GM19035 (cell line): ENCODE measurements around the gene RGS6.

Experiments
- ATAC-seq: cut with Tn5 transposase; IDR thresholded peaks from one replicate; pipeline ENCODE4 v1.9.1; 2021; ENCODE audit not compliant: unreplicated experiment

Gene RGS6

DNA sequence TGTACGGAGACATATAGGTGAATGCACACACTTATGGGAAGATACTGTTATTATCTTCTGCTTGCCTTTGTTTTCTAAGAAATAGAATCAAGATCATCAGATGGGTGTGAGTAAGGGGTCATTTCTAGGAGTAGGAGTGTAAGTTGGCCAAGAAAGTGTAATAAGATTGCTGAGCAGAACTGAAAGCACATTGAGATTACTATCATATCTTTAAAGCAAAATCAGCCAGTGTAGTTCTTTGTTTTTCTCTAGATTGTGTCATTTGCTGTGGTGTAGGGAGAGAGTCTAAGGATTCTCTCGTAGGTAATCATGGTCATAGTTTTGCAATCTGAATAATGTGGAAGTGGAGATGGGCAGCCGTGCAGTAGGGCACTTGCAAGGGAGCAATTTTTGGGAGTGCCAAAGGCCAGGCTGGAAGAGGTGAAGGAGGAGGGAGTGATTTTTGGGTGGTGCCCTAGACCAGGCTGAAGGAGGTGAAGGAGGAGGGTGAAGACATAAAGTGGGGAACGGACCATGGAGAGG, 131.6 kb downstream of the RGS6 start:
- no peak for ATAC-seq

- ATAC-seq: no peak
Measured at GRCh38 chr14:72064501-72064900, 132.3 kb downstream of the RGS6 start.

GRCh38 chr14:72070458-72070857, 138.2 kb downstream of the RGS6 start:
- ATAC-seq: no peak

DNA sequence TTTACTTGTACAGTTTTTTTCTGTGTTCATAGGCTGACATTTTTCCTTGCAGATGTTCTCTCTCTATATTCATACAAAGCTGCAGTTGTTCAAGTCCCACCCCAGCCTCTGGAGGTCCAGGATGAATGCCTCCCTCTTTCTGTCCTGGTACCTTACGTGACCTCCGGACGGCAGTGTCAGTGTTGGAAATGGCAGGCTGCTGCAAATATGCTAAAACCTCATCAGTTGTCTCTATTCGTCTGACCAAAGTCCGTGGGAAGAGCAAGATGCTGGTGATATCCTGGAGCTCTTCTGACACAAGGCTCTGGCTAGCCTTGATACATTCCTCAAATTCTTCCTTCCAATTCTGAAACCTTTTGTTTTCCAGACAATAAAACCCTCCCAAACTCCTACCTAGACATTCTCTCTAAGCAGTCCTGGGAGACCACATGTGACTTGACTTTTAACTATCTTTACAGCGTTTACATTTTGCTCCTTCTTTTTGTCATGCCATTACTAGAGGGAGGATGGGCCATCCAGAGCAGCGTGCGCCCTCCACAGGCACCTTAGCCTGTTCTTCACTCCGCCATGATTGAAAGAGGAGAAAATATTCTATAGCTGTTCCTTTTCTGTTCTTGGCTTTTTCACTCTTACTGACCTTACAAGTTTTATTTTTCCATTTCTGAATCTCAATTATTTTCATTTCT, 143.6 kb downstream of the RGS6 start:
- ATAC-seq: no peak

DNA sequence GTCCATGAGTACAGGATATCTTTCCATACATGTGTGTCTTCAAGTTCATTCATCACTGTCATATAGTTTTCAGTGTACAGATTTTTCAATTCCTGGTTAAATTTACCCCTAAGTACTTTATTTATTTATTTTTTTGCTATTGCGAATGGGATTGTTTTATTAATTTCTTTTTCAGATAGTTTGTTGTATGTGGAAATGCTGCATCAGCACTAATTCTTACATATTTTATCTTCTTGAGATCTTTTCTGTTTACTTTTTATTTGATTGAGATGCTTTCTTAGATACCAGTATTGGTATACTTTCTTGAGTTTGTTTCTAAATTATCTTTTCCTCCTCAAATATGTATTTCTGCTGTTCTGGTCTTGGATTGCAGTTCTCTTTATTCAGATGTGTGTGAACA, 148.9 kb downstream of the RGS6 start:
- no peak for ATAC-seq

DNA sequence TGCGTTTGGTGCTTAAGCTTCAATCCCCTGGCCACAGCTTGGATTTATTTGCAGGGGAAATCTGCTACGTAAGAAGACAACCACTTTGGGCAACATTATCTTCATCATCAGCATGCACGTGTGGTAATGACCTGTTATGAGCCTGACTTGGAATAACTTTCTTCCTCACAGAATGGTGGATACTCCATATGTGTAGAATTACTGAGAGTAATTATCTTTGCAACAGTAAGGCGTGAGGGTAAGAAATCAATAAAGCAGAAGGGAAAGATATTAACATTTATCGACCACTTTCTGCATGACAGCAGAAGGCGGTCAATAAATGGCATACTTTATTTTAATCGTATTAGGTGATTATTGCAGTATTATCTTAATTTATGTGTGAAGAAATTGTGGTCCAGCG, 152.7 kb downstream of the RGS6 start:
- no peak for ATAC-seq

DNA sequence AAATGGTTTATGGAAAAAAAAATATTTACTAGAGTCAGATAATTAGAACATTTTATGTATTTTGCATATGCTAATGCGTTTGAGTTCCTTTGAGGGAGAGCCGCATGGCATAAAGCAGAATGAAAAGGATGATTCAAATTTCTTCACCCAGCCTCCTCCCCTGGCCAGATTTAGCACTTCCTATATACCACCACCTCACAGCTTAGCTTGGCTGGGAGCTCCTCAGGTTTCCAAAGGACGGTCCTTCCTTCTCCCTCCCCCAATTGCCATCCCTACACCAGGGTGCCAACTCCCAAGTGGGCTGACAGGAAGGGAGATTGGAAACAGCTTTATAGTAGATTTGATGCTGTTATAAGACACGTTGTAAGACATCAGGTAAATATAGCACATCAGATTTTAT, 157.4 kb downstream of the RGS6 start:
- no peak for ATAC-seq

GRCh38 chr14:72094844-72095582, 162.8 kb downstream of the RGS6 start:
- ATAC-seq: no peak

DNA sequence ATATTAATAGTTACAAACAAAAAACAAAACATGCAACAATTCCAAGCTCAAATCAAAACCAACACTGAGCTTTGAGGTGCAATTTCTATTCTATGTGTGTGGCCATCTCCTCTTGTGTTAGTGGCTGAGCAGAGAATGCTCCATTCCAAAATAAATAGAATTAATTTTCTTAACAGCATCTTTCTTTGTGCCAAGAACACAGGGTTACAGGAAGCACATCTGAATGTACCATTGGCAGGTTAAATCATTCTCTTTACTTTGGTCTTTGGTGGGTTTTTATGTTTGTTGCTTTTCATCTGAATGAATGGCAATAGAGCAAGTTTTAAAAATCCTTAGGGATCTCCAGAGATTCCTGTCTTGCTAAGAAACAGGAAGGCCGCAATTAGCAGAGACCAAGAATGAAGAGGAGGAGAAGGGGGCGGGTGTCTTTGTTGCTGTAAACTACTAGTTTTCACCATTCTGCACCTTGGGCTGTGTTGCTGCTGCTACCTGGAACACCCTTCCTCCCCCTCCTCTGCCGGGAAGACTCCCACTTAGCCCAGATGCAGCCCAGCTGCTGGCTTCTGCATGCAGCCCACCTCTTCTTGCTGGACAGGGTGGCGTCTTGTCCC, 165.0 kb downstream of the RGS6 start:
- ATAC-seq: no peak

GRCh38 chr14:72098210-72098609, 166.0 kb downstream of the RGS6 start:
- no peak for ATAC-seq

GRCh38 chr14:72099566-72099965, 167.3 kb downstream of the RGS6 start:
- ATAC-seq: no peak

GRCh38 chr14:72104011-72104613, 171.9 kb downstream of the RGS6 start:
- no peak for ATAC-seq

DNA sequence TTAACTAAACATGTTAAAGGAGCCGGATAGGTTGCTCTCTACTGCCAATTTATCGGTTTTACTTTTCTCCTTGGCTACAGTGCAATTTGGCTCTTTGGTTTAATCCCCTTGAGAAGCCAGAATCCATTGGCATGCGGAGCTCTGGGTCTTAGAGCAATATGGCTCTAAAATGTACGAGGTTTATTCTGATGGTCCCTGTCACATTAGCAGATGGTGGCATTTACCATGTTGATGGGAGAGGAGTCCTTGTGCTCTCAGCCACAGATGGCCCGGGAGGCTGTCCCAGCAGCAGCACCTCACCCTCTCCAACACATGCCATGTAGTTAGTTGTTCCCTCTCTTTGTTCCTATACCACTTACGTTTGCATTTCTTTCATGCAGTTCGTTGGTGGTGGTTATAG, 179.7 kb downstream of the RGS6 start:
- no peak for ATAC-seq

GRCh38 chr14:72118841-72119240, 186.6 kb downstream of the RGS6 start:
- ATAC-seq: no peak

DNA sequence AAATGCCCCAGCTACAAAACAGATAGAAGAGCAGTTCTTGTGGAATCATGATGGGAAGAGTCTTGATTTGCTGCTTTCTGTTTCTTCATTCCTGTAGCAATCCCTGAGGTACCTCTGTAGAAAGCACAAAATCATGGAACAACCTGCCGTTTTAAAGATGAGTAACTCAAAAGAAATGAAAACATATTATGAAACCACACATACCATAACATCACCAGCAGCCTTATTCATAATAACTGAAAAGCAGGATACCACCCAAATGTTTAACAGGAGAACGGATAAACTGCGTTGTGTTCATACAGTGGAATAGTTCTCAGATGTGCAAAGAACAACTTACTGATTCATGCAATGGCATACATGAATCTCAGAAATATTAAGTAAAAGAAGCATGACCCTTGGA, 188.1 kb downstream of the RGS6 start:
- no peak for ATAC-seq

DNA sequence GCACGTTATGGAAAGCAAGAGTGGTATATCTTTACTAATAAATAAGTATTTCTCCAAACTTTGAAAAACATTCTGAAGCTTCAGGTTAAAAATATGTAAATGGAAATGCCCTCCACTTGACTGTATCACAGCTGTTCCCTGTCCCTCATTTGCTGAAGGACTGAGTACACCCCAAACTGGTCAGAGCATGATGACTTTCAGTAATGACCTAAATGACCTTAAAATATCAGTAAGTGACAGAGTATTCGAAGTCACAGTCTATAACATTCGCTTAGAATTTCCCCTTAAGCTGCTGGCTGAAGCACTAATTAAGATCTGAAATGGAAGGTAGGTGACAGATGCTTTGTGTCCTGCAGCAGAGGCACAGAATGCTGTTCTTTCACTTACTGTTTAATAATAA, 191.5 kb downstream of the RGS6 start:
- ATAC-seq: no peak

DNA sequence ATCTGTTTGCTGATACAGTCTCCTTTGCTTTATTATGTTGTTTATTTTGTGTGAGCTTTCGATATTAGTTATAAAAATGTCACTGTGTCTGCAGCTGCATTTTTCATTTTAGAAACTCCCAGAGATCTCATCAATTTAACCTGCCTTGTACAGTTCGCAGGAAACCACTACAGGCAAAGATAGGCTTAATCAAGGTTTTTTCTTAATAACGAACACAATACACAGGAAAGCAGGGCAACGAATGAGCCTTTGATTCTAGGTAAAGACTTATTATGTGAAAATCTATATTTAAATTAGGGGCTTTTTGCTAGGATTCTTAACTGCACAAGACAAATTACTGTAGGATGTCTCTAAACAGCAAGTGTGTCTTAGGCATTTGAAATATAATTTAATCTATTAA, 191.9 kb downstream of the RGS6 start:
- no peak for ATAC-seq

GRCh38 chr14:72126091-72126490, 193.9 kb downstream of the RGS6 start:
- no peak for ATAC-seq

GRCh38 chr14:72126561-72126960, 194.3 kb downstream of the RGS6 start:
- no peak for ATAC-seq

- no peak for ATAC-seq
Measured at GRCh38 chr14:72128629-72129028, 196.4 kb downstream of the RGS6 start.

DNA sequence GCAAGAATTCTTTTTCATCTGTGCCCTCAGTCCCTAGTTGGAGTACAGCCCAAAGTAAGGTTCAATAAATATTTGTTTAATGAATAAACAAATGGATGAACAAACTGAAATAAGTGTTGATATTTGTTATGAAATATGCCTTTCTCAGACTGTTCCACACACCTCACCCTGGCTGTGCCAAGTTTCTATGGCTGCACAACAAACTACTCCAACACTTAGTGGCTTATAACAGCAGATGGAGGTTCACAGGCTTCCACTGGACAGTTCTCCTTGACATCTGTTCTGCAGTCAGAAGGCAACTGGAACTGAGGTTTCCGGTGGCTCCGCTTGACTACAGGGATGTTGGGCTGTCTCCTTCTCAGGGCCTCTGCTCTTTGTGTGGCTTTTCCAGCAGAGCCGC, 197.1 kb downstream of the RGS6 start:
- ATAC-seq: no peak

DNA sequence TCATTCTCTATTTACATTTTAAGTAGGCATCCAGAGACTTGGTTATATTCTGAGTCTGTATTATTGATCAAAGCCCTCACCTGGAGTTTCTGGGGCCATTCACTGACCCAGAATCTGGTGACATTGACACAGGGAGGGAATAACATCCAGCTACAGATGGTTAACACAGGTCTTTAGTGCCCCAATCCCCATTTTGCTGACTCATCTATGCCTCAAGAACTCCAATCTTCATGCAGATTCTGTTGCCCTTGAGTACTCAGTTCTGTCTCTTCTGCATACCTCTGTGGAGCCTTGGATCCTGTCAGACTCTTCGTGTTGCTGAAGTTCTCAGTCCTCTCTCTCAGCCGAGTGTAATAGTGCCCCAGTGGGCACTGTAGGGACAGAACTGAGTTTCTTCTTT, 208.9 kb downstream of the RGS6 start:
- ATAC-seq: no peak
